Pancreas (tissue), 10 donors: ENCODE data around the gene ST3GAL5. TPM values are rescaled to one million over a fixed set of nuclear protein-coding genes. Genes with fewer than 3 reads are reported as not detected.

ENCODE experiments used
- ATAC-seq, 4 donors: fragments of 200-7000 bp; cut with Tn5 transposase; one replicate each; pipeline versions ENCODE4 v1.8.0 to v1.9.1; 2020; ENCODE audit warnings: mild to moderate bottlenecking in 4 of 4, moderate library complexity in 4 of 4
- DNase-seq, 6 donors: peaks; one replicate each; pipeline ENCODE4 v3.0.0-alpha.2; 2020
- FAIRE-seq: peaks from 2 replicates; lab custom pipeline; 2012; peaks lifted over from hg19 to GRCh38; lab: Jason Lieb, UNC
- H3K27ac ChIP-seq, 4 donors: fragments of 200-600 bp; sonication (generic); 1 replicate in 3 of 4; 2 replicates in 1 of 4; pipeline versions ENCODE4 v1.5.0 to v1.8.0; 2020
- H3K27me3 ChIP-seq, 4 donors: fragments of 200-600 bp; one replicate each; pipeline ENCODE4 v1.8.0; 2021
- H3K36me3 ChIP-seq, 3 donors: fragments of 200-600 bp; sonication (generic) in 1 of 3; one replicate each; pipeline versions ENCODE4 v1.5.0 to v1.8.0; 2020 to 2021
- H3K4me1 ChIP-seq, 3 donors: fragments of 200-600 bp; one replicate each; pipeline ENCODE4 v1.8.0; 2021
- H3K4me3 ChIP-seq, 4 donors: fragments of 200-600 bp; sonication (generic) in 2 of 4; one replicate each; pipeline versions ENCODE4 v1.5.0 to v1.8.0; 2020 to 2021
- H3K9me3 ChIP-seq, 4 donors: fragments of 200-600 bp; one replicate each; pipeline ENCODE4 v1.8.0; 2021
- WGBS, 2 donors: extraction: QIAGEN DNeasy Blood & Tissue Kit; methylation state at CpG; one replicate each; pipeline ENCODE4 v1.1.7; 2013; 5-methylcytosine and 5-hydroxymethylcytosine counted together
- intact Hi-C, 3 donors: fragments of 100-400 bp; cut with DNase I; formaldehyde crosslinking; loops; one replicate each; pipeline versions ENCODE4 v1.11.1 to v1.14.2; 2022
- polyA plus RNA-seq, 2 donors: library from polyadenylated mRNA; stranded (reverse); fragments of 200-250 nt; gene quantifications; one replicate each; pipeline ENCODE4 v1.2.3, GENCODE V29; 2013
- total RNA-seq, 6 donors: library from RNA; stranded (reverse); fragmentation: NEBNext Ultra II Directional in 4 of 6; extraction: Animal tissue kit (Norgen Biotek cat#: 25700) in 4 of 6; gene quantifications; one replicate each; pipeline versions ENCODE4 v1.2.1 to v1.2.4, GENCODE V29; 2021 to 2023
- TF ChIP-seq, protein P1 (sequence below), 4 donors: fragments of 200-600 bp; sonication (generic) in 3 of 4; IDR thresholded peaks; one replicate each; pipeline versions ENCODE4 v1.5.0 to v1.8.0; 2021; ENCODE audit warnings: antibody characterized with exemption in 4 of 4
- donor health status: healthy with polysubstance abuse.
- donor health status: DM: no; HTN: no; CAD: no; lungs with moderate emphysema.
- donor health status: DM: no; HTN: no; CAD: no.
- donor health status: control.
- donor health status: control.
- donor health status: Bipolar disorder and iron deficiency.
- donor health status: DM: yes; HTN: yes; CAD: no.
- donor health status: DM: no; HTN: no; CAD: no.
- donor health status: DM: no; HTN: no; CAD: no.
- donor health status: DM: yes; HTN: yes; CAD: no.

The ST3GAL5 gene
- total and polyA plus RNA-seq, 8 donors: 4.4 to 14.5 (median 6.9) TPM

DNA sequence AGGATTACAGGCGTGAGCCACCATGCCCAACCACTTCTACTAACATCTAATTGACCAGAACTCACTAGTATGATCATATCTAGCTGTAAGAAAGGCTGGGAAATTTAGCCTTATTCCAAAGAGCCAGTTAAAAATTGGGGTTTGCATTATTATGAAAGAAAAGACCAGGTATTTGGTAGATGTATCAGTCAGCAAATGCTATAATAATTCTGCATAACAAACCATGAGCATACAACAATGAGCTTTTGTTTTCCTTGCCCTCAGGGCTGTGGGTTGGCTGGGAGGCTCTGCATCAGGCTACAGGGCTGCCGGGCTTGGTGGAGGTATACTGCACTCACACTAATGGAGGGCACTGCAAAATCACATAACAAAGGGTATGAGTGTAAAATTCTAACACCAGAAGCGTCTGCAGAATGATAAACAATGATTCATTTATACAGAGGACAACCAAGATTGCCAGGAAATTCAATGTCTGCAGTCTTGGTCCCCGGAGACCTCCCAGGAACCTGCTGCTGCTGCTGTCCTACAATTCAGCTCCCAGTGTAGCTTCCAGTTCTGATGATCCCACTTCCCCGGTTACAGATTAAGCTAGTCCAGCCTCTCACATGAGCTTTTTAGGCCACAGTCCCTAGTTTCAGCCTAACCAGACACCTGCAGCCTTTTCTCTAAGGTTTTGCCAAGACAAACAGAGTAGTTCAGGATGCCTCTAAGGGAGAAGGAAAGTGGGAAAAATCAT lies 32.2 kb upstream of the ST3GAL5 start:
- peak overlapping the region in 2 of 4 donors; percentile 2 to 20 for H3K27ac ChIP-seq

DNA sequence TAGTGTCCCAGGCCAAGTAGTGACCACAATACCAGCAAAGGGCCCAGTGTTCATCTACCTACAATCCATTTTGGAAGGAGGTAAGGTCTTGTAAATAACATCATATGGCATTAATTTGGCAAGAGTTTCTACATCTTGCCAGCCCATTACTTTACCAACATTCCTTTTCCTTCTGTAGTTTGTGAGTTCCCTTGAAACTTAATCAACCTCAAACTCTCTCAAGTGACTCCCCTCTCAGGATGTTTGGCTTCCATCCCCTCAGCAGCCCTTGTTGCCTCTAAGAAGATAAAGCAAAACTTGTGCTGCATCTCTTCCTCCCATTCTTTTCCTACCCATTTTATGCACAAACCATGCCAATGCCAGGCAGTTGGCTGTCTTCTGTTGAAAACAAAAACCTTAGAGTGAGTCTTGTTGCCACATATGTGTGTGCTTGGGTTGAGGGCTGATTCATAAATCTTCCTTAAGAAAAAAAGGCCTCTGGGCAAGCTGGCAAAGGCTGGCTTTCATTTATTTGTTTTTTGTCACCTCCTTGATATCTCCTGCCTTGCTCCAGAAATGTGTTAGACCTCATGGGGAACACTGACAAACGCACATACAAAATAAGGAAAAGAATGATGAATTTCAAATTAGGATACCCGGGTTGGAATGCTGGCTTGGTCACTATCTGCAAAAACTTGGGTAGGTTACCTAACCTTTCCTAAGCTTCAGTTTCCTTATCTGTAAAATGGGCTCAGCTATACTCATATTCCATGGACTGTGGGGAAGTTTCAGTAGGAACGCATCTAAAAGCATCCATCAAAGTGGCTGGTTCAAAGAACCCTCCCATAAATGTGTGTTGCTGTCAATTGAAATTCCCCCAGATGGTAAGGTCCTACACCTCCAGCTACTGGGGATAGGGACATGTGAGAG lies 29.4 kb upstream of the ST3GAL5 start:
- FAIRE-seq: no peak
- WGBS, 2 donors: 36 to 64% methylated on average over 3 of the region's 3 CpGs

More for the DNA sequence above, 32.2 kb upstream of the ST3GAL5 start:
- no peaks in the 10 kb centered on the region for H3K36me3 ChIP-seq
- DNase-seq (peak in 2 of 6 donors; percentile 18 to 27), FAIRE-seq (no peak), ATAC-seq (peak; percentile 66 to 89 (median 78))
- intact Hi-C loops: no loop called here
- H3K4me1 ChIP-seq: peaks cover 5 to 13% (median 9%) of the 10 kb centered on the region in 3 donors
- H3K9me3 ChIP-seq: no peaks in the 10 kb centered on the region
- H3K4me3 ChIP-seq: no peak overlapping the region
- H3K27me3 ChIP-seq: no peaks in the 10 kb centered on the region
- 47 to 59% methylated on average over 5 of the region's 5 CpGs for WGBS, 2 donors
- TF ChIP-seq, protein P1, sequence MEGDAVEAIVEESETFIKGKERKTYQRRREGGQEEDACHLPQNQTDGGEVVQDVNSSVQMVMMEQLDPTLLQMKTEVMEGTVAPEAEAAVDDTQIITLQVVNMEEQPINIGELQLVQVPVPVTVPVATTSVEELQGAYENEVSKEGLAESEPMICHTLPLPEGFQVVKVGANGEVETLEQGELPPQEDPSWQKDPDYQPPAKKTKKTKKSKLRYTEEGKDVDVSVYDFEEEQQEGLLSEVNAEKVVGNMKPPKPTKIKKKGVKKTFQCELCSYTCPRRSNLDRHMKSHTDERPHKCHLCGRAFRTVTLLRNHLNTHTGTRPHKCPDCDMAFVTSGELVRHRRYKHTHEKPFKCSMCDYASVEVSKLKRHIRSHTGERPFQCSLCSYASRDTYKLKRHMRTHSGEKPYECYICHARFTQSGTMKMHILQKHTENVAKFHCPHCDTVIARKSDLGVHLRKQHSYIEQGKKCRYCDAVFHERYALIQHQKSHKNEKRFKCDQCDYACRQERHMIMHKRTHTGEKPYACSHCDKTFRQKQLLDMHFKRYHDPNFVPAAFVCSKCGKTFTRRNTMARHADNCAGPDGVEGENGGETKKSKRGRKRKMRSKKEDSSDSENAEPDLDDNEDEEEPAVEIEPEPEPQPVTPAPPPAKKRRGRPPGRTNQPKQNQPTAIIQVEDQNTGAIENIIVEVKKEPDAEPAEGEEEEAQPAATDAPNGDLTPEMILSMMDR (IDR thresholded peaks at IDR 0.05): no peak

DNA sequence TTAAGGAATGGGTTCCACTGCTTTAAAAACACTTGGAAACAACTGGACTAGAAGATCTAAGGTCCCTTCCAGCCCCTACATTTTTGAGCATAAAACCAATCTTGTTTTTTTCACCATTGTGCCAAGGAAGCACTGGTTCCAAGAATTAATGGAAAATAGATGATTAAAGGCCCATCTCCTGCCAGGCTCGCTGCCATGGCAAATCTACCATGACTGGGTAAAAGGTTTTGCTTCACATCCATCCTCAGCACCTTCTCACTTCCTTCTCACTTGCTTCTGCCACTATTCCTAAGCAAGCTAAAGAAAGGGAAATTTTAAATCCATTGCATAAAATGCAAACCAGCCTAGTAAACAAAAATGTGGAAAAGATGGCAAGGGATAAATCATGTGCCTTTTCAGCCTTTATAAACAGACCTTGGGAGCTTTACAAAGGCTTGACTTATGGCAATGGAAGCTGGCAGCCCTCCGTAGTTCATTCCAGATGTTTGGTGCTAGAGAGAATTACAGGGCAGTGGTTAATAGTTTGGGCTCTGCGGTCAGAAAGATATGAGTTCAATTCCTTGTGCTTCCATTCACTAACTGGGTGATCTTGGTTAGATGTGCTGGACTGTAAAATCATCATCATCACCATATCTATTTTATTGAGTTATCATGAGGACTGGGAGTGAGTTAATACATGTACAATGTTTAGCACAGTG lies 27.0 kb upstream of the ST3GAL5 start:
- ATAC-seq (no peak), DNase-seq (no peak), FAIRE-seq (no peak)
- intact Hi-C loops: no loop called here
- WGBS, 2 donors: 90 to 92% methylated on average over 3 of the region's 3 CpGs
- H3K4me3 ChIP-seq: no peak overlapping the region
- no peaks in the 10 kb centered on the region for H3K27me3 ChIP-seq
- H3K4me1 ChIP-seq: no peaks in the 10 kb centered on the region
- no peak overlapping the region for H3K27ac ChIP-seq
- no peaks in the 10 kb centered on the region for H3K9me3 ChIP-seq
- H3K36me3 ChIP-seq: no peaks in the 10 kb centered on the region
- TF ChIP-seq, protein P1 (IDR thresholded peaks at IDR 0.05): no peak

More for the DNA sequence above, 29.4 kb upstream of the ST3GAL5 start:
- no peaks in the 10 kb centered on the region for H3K9me3 ChIP-seq
- no peak overlapping the region for H3K27ac ChIP-seq
- no peaks in the 10 kb centered on the region for H3K27me3 ChIP-seq
- DNase-seq (no peak), ATAC-seq (no peak)
- H3K36me3 ChIP-seq: no peaks in the 10 kb centered on the region
- H3K4me1 ChIP-seq: peaks cover 5 to 13% (median 9%) of the 10 kb centered on the region in 3 donors
- TF ChIP-seq, protein P1 (IDR thresholded peaks at IDR 0.05): no peak
- intact Hi-C loops: no loop called here
- no peak overlapping the region for H3K4me3 ChIP-seq

DNA sequence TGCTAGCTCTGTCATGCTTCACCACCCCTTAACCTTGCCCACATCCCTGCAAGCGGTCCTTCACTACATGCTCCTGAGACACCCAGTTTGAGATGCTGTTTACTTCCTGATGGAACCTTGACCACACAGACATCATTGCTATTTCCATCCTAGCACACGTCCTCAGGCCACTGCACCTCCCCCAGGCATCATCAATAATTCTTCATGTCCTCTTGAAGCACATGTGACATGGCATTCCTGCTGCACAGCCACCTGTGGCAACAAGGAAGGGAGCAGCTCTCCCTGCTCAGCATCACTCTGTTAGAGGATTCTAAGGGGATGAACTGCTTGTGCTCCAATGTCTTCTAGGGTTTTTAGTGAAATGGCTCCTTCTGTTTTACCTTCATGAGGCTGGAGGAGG lies 26.1 kb upstream of the ST3GAL5 start:
- H3K27ac ChIP-seq: no peak overlapping the region
- no peaks in the 10 kb centered on the region for H3K9me3 ChIP-seq
- FAIRE-seq: no peak

More for the DNA sequence above, 26.1 kb upstream of the ST3GAL5 start:
- DNase-seq (no peak), ATAC-seq (no peak)
- no peak overlapping the region for H3K4me3 ChIP-seq
- no peaks in the 10 kb centered on the region for H3K36me3 ChIP-seq
- intact Hi-C loops: no loop called here
- 46 to 60% methylated on average over 2 of the region's 2 CpGs for WGBS, 2 donors
- TF ChIP-seq, protein P1 (IDR thresholded peaks at IDR 0.05): no peak
- H3K4me1 ChIP-seq: no peaks in the 10 kb centered on the region
- no peaks in the 10 kb centered on the region for H3K27me3 ChIP-seq
